Measurements from ENCODE around the gene RRAD.

DNA sequence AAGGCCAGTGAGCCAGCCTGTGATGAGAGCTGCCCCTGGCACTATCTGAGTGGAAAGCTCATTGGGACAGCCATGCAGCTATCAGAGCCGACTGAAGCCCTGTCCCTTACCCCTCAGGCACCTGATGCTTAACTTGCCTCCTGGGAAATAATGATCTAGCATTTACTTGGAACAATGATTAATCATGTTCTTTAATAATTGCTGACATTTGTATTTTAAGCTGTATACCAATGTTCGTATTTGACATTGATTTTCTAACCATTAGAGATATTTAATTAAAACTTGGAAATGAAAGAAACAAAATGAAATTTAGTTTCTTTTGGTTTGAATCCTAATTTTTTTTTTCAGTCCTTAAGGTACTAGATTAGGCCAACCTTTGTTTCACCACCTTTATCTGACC, 34.5 kb downstream of the RRAD start:
- TF ChIP-seq REST (IDR thresholded peaks at IDR 0.05; ENCODE audit: insufficient read depth in 1 of 2, low read depth in 2 of 2, low read length in 1 of 2) = no peak
- TF ChIP-seq CTCF (IDR thresholded peaks at IDR 0.05) = no peak
- TF ChIP-seq SIN3A (IDR thresholded peaks at IDR 0.05; ENCODE audit: borderline replicate concordance, insufficient read depth, low read depth, low read length) = no peak
- no peak for TF ChIP-seq POLR2AphosphoS5 (IDR thresholded peaks at IDR 0.05; ENCODE audit: low read depth, low read length)

All from Panc1 (cell line).